ENCODE results near the gene BACE1.
"Not testable (repeated sequence)": the region's sequence is repeated elsewhere in the genome, so short reads cannot be mapped to it uniquely, and the experiment has no call there.

BACE1 gene

DNA sequence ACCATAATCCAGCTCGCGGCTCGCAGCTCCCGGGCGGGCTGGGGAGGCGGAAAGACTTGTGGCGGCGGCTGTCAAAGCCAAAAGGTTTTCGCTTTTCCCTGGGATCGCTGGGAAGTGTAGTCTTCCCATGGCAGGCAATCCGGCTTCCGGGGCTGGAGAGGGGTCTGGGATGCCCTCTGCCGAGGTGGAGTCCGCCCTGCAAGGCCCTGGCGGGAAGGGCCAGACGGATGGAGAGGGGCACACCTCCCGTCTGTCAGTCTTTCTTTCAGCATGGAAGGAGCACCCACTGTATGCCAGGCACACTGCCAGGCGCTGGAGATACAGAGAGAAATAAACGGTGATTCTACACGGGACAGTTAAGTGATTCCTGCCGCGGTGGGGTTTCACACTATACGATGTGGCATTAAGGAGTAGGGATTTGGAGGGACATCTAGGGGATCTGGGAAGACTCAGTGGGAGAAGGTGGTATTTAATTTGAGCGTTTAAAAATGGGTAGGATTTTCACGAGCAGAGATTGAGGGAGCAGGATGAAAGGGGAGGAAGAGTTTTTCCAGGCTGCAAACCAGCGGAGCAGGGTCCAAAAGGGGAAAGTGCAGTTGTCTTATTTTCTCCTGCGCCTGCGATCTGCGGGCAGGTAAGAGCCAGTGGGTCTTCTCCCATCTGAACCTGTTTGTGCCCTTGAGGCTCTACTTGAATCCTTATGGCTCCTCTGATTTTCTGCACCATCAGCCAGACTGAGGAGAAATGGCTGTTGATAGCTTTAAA lies at the start of gene BACE1:
TSS of gene BACE1 (minus strand) at position 60 of the 765 bp plus-strand sequence. CDS start 461 bp downstream, outside the sequence.
- DNase-seq = no peak

DNA sequence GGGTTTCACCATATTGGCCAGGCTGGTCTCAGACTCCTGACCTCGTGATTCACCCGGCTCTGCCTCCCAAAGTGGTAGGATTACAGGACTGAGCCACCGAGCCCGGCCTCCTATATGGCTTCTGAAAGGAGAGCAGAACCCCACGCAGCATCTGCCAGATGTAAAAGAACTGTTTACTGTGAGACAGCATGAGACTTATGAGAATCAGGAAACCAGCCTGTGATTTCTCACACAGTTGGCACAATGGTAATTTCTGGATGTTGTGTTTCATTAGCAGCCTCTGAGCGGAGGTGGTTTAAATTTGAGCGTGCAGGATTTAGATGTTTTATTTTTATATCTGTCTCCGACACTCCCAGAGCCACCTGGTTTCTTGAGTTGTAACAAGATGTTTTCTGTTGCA lies 45.4 kb upstream of the BACE1 start:
- no peak for DNase-seq

DNA sequence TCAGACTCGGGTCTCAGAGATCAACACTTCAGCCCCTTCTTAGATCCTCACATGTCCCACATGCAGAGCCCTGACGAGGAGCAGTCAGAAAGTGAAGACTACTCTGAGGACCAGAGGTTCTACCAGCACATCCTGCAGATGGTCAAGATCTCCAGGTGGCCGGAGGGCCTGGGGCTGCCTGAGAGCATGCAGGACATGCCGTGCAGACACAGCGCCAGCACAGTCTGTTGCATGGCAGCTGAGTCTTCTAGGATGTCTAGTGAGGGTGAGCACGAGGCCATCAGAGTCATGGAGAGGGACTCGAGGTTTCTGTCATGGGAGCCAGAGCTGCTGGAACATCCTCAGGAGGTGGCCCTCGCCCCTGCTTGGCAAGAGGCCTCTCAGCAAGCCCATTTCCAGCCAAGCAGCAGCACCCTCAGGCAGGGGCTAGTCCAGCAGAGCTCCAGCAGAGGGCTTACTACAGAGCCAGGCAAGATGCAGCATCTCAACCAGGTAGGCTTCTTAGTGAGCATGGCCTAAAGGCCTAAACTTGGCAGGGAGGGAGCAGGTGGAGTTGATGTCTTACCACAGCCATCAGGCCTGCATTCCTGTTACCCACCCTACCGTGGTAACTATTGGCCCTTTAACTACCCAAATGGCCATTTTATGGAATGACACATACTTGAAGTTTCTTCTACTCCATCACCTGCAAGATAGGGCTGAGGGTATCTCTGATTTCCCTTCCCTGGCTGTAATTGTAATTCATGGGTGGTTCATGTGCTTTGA lies 40.3 kb upstream of the BACE1 start:
- DNase-seq = no peak

DNA sequence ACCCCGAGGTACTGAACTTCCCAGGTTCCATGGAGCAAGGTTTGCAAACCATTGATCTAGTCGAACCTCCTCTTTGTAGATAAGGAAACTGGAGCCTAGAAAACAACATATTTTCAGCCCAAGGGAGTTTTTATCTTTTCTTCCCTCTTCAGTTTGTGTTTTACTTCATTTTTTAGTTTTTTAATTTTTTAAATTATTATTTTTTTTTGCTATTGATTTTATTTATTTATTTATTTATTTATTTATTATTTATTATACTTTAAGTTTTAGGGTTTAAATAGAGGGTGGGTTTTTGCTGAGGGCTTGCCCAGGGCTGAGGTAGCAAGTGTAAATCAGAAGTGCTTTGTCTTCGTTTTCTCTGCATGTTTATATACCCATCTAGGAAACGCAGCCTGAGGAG lies 38.5 kb upstream of the BACE1 start:
- DNase-seq = no peak

DNA sequence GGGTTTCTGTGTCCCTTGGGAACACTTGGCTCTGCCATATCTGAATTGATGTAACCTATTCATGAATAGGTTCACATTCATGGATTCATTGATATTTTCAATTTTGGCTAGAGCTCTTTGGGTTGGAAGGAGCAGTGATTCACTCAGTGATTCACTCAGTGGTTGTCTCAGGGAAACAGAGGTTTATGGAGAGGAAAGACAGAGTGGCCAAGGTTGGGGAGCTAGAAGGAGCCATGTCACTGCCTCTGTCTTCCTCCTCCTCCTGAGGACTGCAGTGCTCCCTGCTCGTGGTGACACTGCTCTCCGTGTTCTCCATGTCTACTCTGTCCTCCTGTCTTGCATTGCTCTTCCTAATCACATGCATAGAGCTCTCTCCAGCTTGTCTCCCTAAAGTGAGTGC lies 29.0 kb upstream of the BACE1 start:
- DNase-seq = no peak

DNA sequence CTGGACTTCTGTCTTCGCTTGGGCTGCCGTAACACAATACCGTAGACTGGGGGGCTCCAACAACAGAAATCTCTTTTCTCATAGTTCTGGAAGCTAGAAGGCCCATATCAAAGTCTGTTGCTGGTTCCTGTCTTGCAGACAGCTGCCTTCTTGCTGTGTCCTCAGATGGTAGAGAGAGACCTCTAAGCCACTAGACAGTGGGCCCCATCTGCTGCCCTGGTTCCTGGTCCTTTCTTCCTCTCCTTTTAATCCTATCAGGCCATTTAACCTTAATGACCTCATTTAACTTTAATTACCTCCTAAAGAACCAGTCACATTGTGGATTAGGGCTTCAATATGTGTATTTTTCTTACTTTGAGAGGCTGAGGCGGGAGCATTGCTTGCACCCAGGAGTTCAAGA lies 21.0 kb upstream of the BACE1 start:
- DNase-seq = no peak

DNA sequence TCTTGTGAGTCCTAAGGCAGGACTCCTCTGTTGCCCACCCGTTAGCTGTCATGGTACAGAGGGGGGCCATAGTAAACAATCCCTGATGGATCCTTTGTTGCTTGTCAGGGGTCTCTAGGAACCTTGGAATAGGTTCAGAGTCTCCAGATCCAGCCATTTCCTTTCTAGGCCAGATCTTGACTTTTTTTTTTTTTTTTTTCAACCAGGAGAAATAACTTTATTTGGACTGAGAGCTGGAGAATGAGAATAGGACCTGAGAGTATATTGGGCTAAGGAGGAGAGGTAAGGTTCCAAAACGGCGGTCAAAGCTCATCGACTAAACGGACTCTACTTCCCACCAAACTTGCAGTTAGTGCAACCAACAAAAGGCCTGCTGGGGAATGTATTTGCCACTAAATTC lies 19.3 kb upstream of the BACE1 start:
- no peak for DNase-seq

DNA sequence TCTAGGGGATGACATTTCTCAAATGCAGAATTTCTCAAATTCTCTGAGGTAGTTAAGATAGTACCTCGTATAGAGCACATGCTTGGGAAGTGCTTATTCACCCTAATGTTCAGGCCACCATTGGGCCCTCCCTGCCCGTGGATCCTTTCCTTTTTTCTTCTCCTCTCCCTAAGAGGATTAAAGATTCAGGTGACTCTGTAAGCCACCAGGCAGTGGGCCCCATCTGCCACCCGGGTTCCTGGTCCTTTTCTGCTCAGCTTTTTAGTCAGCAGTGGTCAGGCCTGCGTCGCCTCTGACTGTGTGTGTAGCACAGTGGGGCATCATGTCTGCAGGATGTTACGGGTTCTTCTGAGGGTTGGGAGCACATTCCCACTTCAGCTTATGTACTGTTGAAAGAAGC lies 18.8 kb upstream of the BACE1 start:
- DNase-seq = no peak

DNA sequence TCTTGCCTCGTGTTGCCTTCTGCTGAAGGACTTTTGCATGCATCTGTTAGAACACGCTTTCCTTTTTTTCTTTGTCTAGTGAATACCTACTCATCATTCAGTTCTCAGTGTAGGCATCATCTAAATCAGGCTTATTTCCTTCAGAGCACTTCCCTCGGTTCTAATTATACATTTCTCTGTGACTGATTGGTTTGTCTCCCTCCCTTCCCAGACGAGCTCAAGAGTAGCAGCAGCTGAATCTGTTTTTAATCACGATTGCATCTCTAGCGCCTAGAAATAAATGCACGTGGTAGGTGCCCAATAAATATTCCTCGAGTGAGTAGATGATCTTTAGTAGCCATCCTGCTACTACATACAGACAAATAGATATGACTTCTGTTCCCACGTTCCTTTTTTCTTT lies 17.9 kb upstream of the BACE1 start:
- no peak for DNase-seq

DNA sequence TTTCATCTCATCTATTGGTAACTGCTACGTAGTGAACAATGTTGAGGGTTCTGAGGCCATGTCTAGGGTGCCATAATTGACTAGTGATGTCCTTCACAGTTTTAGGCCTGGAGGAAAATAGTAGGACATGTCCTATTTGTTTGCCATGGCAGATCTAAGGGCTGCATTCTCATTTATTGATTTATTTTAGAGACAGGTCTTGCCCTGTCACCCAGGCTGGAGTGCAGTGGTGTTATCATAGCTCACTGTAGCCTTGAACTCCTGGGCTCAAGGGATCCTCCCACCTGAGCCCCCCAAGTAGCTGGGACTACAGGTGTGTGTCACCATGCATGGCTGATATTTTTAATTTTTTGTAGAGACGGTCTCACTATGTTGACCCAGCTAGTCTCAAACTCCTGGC lies 16.8 kb upstream of the BACE1 start:
- DNase-seq = no peak

DNA sequence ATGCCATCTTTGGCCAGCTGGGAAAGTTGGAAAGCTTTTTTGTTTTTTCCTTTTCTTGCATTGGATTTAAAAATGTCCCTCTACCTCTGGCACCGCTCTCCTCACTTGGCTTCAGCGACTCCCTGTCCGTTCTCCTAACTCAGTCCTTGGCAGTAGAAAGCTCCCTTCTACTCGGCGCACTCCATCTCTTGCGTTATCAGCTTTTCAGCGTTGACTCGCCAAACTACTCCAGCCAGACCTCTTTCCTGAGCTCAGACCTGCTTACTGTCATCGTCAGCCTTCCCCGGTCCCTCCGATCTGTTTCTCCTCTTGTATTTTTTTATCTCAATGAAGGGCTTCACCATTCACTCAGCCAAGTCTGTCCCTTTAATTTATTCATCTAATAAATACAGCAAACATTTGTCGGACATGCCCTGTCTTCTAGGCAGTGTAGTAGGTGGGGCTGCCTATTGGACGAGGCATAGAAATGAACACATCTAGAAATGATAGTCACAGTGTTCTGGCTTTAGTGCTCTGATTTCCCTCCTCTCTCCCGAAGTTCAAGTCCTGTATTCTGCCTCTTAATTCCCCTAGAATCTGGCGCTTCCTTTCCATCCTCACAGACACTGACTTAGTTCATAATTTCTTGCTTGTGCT lies 12.4 kb upstream of the BACE1 start:
- no peak for DNase-seq

DNA sequence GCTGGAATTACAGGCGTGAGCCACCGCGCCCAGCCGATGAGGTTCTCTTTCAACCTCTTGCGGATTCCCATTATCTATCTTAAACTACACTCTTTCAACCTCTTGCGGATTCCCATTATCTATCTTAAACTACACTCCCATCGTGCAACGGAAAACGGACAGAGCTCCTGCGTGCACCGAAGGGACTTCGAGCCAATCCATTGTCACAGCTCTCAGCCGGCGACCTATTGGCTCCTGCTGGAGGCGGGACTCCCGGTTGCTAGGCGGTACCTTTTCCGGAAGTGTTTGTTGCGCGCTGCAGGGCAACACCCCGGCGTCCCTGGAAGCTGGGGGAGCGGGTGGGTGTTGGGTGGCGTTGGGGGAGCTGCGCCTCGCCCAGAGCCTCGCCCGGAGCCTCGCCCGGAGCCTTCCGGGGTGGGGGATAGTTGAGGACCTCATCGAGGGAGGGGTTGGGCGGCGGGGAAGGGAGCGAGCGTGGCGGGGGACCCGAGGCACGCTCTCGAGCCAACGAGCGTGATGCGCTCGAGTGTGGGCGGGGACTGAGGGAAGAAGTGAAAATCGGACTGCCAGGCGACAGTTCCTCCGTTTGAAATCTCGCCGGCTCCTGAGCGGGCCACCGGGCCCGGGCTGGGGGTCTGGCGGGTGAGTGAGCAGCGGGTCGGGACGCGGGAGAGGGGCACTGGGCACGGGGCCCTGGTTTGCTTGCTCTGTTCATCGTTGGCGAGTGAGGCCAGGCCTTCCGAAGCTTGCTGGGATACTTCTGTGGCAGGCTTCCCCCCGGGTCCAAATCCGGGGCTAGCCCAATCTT lies 11.7 kb upstream of the BACE1 start, which contains the start of gene CEP164:
TSS of gene CEP164 (plus strand) at position 288 of the 808 bp plus-strand sequence. CDS start 10,733 bp downstream, outside the sequence.
- DNase-seq = peak; percentile 97

DNA sequence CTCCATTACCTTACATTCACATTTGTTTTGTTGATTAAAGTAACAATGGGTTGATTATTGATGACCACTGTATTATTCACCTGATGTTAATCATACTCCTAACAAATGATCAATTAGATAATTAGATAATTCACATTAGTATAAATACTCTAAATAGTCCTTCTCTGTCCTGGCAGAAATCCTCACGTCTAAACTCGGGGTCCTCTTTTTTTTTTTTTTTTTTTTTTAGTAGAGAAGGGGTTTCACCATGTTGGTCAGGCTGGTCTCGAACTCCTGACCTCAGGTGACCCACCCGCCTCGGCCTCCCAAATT lies 11.2 kb upstream of the BACE1 start:
- not testable (repeated sequence) for DNase-seq

DNA sequence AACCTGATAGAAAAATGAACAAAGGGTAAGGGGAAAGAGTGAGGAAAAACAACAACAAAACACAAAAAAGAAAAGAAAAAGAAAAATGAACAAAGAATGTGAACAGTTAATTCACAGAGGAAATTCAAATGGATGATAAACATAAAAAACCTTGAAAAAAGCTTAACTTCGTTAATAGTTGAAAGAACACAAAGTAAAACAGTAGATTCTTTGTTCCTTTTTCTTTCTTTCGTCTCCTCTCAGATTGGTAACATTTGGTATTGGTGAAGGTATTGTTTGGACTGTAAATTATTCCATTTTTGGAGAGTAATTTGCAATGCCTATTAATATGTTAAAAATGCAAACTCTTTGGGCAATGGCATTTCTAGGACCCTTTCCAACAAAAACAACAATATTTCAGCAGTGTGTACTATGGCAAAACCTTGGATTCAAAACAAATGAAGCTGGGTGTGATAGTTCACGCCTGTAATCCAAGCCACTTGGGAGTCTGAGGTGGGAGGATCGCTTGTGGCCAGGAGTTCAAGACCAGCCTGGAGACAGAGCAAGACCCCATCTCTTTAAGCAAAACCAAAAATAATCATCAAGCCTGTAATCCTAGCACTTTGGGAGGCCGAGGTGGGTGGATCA lies 3.3 kb upstream of the BACE1 start:
- DNase-seq = no peak

DNA sequence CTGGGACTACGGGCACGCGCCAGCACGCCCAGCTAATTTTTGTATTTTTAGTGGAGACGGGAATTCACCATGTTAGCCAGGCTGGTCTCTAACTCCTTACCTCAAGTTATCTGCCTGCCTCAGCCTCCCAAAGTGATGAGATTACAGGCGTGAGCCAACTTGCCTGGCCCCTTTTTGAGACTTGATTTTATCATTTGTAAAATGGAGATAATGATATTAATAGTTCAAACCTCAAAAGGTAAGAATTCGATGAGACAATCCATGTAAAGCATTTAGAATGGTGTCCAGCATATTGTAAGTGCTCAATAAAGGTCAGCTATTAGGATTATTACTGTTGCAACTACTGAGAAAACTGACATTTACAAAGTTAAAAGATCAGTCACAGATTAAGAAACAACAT lies 2.7 kb upstream of the BACE1 start:
- no peak for DNase-seq

DNA sequence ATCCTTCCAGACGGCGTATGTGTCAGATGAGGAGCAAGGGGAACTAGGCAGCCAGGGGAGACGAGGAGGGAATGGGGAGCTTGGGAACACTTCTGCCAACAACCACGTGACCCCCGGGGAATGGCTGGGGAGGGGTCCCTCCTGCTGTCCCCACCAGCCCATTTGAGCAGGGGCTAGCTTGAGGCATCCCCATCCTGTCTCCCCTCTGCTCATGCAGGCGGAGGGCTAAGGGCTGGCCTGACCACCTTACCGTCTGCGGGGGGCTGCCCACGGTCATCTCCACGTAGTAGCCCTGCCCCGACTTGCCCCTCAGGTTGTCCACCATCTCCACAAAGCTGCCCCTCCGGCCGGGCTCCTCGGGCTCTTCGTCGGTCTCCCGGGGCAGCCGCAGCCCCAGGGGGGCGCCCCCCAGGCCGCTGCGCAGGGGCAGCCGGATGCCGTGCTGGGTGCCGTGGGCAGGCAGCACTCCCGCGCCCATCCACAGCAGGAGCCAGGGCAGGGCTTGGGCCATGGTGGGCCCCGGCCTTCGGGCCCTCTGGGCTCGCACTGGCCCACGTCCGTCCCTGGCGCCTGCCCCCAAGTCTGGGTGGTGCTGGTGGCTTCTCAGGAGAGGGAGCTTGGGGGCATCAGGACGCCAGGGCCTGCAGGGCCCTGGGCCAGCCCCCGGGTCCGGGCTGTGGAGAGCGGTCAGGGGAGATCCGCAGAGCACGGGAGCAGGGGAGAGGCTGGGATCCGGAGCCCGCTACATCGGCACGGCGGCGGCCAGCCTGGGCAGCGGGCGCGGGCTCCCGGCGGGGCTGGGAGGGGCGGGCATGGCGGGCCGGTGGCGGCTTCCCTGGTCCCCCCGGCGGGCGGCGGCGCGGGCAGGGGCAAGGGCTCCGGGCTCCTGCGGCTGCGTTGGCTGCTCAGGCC lies 515 bp downstream of the BACE1 start:
- DNase-seq = no peak

DNA sequence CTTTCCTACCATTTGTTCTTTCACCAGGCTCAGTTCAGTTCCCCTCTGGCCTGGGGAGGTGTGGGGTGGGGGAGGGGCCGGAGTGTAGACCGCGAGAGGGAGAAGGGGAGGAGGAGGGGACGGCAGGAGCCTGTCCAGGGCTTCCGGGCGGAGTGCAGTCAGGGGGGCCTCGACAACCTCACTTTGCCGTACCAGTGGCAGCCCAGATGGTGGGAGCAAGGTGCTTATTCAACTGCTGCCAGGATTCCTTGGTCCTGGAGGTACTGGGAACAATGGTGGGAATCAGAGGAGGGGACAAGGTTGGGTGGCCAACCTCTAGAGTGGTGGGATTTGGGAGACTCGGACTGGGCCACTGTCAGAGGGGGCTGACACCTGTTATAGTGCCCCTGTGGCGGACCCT lies 1.2 kb downstream of the BACE1 start:
- no peak for DNase-seq

DNA sequence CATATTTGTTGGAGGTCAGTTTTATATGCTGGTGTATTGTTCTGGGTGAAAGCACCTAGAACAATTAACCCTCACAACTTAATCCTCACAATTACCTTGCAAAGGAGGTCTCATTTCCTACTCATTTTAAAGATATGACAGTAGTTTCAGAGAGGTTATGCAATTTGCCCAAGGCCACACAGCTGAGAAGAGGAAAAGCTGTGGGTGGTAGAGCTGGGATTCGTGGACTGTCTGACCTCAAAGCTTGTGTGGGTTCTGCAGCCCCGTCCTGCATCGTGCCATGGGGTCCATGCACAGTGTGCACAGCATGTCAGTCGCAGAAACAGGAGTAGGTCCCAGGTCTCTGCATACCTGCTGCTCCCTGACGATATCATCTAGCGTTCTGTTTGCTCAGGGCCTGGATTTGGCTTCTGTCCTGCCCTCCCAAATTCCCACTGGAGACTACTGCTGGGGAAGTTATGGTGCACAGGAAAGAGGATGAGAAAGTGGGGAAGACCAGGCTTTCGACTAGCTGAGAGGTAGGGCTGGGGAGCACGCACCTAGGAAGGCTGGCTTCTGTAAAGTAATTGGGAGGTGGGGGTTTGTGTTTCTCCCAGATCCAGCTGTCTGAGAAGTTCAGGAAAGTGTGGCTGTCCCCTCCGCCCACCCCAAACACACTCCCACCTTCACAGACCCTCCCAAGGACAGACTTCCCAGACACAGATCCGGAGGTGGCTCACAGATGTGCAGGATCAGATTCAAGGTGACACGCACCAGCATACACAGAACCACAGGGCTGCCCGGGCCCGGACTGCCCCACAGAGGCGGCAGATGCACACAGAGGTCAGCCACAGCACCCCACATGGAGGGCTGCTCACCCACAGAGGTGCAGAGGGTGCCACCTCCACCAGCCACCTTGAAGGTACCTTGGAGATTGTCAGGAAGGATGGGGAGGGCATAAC lies 2.0 kb downstream of the BACE1 start:
- no peak for DNase-seq

DNA sequence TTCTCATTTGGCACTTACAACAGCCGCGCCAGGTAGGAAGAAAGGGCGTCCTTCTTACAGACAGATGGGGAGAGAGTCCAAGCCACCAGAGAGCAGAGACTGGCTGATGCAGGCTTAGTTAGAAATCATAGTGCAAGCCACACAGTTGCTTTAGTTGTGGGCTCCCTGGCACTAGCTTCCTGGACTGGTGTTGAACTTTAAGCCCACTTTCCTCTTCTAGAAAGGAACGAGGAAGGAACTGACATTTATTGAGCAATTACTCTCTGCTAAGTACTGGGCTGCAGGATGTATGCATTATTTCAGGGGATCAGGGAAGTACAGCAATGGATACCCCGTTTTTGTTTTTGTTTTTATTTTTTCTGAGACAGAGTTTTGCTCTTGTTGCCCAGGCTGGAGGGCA lies 3.0 kb downstream of the BACE1 start:
- DNase-seq = no peak

DNA sequence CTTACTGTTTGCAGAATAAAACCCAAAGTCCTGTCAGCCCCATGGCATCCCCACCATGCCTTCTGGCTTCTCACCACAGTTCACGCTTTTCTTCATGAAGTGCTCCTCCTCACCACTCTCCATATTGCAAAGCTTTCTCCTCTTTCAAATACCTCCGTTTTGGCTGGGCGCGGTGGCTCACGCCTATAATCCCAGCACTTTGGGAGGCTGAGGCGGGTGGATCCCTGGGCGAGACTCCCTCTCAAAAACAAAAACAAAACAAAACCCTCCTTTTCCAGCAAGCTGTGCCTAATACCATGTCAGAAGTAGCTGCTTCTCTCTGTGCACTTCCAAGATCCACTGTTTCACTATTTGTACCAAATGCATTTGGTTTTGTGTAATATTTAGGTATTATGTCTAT lies 6.7 kb downstream of the BACE1 start:
- no peak for DNase-seq

Measured in stimulated activated naive CD4-positive, alpha-beta T cell treated with Interleukin-2 at 50 U/mL for 16 hours (primary cell).